GM21737 (cell line): ENCODE results near the gene RAD51B.

Experiments used
- ATAC-seq: cut with Tn5 transposase; IDR thresholded peaks from one replicate; pipeline ENCODE4 v1.9.1; 2021; ENCODE audit warnings: mild to moderate bottlenecking, moderate library complexity; ENCODE audit not compliant: unreplicated experiment

Gene RAD51B

DNA sequence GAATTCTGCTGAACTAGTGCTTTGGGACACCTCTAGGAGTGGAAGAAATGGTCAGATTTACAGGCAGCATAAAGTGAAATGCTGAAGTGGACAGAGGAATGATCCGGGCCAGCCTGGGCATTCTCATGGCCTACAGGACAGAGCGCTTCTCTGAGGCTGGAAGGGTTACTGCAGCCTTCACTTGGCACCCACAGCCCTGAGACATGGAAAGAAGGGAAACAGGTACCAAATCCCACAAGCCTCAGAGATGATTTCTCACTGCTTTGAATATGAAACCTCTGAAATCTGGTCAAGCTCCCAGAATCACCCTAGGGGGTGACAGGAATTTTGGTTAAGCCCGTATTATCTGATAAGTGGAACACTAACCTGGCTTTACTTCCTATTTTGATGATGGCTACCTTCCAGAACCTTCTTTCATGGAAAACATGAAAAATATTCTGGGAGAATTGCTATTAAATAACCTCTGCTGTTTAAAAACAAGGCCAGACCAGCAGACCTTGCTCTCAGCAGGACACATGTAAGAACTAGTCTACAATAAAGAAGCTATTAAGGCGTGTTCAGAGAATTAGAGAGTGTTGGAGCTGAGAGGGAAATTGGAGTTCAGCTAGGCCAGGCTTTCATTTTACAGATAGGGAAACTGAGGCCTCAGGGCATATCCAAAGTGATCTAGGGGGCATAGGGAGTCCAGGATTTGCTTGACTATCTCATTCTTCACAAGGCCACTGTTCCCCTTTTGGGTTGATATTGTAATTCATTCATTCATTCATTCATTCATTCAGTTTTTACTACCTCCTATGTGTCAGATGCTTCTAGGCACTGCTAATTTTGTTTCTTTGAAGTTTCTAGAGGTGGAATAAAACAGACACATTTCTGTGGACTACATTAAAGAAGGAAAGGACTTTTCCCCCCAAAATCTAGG is 691.8 kb downstream of the RAD51B start:
- ATAC-seq, result no peak

DNA sequence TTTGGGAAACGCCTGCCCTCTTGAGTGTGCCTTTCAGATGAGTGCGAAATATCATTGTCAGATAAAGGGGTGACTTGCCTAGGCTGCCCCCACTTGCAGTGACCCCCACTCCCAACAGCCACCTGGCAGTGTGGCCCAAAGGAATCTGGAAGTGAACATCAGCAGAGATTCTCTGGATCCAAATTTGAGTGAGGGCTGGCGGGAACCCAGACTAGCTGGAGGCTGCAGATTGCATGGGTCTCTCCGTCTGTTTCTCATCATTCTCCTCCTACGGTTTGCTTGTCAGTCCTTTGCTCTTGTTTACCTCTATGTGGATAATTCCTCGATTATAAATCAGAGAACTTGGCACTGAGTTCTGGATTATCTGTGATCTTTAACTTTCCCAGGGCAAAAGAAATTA is 692.5 kb downstream of the RAD51B start:
- ATAC-seq, result no peak

DNA sequence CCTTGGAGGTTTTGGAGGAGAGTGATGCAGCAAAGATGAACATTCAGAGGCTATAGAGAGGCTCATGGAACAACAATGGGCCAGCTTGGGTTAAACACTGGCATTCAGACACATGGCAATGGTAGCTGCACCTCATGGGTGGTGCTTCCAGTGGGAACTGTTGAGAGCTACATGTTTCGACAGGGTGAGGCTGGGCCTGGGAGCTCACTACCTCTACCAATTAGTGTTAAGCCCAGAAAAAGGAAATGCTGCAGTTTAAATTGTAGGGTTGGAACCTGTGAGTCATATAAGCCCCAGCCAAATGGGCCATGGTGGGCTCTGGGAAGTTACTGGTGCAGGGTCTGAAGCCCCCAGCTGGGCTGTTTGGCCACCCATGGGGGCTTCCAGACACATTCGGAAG is 693.6 kb downstream of the RAD51B start:
- ATAC-seq, result no peak

DNA sequence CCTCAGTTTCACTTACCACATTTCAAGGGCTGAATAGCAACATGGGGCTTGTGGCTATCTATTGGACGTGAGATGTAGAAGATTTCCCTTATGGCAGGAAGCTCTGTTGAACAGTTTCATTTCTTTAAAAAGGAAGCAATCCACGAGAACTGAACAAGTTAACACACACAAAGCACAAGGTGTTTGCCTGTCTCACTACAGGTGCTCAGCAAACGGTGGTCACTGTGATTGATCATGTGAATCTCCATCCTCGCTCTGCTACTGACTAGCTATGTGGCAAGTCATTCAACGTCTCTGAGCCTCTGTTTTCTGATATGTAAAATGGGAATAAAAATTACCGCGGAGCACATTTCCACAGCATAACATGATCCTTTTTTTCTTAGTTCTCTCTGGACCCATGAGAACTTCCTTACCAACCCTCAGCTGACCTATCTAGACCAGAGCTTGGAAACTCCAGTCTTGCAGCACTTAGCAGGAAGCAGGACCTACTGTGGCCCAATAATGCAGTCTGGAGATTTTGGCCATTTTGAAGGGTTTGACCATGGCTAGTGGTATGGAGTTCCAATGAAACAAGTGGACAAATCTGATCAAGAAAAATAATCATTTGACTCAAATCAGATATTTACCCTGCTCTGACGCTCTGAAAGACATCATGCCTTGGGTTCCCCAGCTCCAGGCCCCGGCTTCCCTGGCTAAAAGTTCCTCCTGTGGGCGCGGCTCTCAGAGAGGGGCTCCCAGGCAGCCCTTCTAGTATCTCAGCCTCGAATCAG is 694.4 kb downstream of the RAD51B start:
- ATAC-seq, result peak; percentile 63

DNA sequence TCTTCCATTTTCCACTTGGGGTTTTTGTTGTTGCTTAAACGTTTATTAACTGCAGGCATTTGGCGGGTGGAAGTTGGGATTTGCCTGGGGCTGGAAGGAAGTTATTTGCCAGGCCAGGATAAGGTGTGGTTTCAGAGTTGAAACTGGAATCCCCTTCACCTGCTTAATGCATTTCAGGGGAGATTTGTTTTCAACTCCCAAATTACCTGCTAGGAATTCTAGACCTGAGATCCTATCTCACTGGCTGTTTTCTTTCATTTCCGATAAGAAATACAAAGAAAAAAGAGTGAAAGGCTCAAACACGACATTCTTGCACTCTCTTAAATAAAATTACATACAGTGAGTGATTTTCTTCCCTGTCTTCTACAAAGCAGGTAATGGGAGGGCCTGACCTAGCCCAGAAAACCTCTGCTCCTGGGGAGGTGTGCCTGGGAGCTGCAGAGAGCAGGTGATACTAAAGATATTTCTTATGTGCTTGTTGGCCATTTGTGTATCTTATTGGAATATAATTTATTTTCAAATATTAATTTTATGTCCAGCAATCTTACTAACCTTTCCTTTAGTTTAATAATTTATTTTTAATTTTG is 695.1 kb downstream of the RAD51B start:
- no peak for ATAC-seq

DNA sequence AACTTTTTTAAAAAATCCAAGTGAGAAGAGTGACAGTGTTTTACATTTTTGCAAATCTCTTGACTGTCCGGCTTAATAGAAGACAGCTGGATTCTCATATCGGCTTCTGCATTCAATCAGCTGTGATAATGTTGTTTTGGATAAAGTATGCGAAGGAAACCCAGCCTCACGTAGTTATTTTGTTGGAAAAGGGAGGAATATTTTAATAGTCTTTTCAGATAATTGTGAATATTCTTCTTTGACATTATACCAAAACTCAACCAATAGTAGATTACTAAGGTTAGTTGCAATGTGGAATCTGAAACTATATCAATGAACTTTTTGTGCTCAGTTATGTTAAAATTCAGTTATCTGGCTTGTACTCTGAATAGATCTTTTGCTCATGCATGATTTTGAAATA is 696.8 kb downstream of the RAD51B start:
- no peak for ATAC-seq

DNA sequence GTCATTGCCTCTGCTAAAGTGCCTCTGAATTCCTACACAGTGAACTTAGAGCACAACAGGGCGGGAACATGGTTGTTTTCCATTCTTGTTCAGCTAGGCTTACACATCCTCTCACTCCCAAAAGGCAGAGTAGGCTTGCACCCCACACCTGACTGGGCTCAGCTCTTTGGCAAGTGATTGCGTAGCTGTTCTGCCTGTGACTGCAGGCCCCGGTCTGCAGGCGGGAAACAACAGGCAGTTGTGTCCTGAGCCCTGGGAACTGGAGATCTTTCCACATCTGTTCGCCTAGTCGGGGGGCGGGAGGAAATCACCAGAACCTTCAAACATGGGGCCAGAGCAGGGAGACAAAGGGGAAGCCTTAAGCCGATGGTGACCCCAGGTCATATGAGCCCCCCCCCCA is 698.6 kb downstream of the RAD51B start:
- no peak for ATAC-seq

DNA sequence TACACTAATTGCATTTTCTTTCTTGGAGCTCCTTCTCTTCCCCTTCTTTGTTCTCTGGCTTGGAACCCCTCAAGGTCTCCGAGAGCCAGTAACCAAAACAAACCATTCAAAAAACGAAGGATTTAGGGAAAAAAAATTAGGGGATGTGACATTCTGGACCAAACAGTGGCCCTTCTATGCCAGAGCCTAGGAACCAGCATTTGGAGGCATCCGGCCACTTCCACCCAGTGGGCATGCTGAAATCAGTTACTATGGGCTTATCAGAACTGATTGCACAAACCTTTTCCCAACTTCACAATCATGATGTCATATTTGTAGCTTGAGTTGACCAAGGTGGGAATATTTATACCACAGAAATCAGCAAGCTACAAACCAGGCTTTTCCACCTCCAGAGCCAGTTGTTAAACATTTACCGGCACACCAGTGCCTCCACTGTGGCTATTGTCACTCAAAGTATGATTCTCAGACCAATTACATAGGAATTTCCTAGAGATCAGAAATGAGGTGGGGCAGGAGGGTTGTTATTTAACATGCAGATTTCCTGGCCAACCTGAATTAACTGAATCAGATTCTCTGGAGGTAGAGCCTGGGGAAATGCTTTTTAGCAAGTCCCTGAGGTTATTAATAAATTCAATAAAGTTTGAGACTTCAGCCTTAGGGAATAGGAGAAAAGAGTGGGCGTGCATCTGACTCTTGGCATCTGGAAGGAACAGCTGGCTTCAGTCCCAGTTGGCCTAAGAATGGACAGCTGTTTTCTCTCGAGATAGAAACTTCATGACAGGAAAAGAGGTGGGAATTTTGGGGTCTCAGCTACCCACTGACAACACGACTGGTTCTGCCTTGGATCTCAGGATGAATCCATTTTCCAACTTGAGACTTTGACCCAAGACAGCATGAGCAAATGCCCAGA is 699.4 kb downstream of the RAD51B start:
- ATAC-seq, result no peak

DNA sequence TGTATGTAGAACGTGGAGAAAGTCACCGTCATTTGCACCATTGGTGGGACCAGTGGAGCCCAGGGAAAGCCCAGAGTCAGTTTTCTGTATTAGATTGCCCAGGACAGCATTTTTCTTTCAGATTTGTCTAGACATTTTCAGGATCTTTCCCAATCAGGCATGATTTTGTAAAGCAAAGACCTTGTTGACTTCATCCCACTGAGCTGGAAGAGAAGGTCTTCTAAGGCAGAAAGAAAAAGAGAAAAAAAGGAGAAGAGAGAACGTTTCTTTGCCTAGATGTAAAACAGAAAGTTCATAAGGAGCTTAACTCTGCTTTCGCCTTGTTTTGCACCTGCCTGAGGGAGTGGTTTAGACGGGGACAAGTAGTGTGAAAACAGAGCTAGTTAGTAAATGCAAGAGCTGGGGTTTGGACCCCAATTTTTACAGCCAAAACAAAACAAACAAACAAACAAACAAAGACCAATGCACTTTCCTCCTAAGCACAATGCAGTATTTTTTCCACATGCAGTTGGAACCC is 700.1 kb downstream of the RAD51B start:
- ATAC-seq, result no peak

DNA sequence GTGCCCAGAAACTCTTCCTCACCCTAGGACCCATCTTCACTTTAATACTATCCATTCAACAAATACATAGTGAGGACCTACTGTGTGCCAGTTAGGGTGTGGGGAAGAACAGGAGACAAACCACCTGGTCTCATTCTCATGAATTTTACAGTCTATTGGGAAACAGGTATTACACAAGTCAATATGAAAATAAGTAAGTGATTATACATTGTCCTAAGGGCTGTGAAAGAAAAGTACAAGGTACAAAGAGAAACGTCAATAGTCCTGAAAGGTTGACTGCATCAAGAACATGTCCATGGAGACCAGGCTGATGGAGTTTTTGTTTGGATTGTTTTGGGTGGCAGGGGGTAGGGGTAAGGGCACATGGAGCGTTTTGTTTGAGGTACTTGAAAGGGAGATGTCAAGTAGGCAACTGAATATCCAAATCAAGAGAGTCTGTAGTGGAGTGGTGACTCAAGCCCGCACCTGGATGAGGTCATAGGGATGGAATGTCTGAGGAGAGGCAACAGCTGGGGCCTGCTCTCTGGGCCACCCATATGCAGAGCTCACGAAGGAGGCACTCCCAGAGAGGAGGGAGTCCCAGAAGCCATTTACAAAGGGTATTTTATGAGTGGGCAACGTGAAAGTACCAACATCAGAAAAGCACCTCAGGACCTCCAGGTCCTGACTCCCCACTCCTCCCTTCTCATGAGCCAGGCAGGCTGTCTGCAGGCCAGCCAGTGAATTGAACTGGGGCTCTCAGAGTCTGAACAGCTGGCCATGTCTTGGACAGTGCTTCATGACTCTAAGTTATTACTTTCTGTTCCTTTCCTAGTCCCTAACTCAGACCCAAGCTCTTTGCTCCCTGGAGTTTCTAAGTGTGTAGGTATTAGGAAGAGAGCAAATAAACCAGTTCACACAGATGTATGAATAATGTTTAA is 701.3 kb downstream of the RAD51B start:
- ATAC-seq, result no peak

DNA sequence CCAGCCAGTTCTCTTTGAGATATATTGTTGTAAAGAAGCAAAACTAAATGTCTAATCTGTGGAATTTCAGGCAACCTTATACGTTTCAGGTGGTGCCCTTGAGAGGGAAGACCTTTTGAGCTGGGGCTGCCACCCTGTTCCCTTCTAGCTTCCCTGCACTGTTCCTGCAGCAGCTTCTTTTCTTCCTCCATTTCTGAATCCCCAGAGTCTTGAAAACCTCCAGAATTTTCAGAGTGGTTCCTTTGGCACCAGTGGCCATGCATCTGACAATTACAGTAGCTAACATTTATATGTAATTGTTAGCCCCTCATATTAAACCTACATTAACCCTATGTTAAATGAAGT is 702.0 kb downstream of the RAD51B start:
- ATAC-seq, result no peak

DNA sequence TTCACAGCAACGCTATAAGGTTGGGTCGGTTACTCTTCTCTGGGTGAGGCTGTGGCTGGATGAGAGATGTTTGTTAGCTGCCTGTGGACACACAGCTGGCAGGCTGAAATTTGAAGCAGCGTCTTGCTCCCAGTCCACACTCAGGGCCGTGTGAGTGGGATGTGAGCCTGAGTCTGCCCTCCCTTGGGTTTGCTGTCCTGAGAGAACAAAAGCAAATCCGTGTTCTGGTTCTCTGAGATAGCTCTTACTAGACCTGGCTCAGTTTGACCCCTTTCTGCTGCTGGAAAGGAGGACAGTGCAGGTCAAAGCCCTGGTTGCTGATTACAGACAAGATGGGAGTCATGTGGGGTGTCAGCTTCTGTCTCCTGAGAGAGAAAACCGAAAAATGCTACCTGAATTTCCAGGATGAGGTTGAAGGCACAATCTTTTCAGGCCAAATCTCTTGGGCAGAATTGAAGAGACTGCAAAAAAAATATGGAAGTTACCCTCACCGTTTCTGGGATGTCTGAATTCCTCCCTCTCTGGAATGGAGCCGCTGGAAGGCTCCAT is 702.5 kb downstream of the RAD51B start:
- ATAC-seq, result no peak

DNA sequence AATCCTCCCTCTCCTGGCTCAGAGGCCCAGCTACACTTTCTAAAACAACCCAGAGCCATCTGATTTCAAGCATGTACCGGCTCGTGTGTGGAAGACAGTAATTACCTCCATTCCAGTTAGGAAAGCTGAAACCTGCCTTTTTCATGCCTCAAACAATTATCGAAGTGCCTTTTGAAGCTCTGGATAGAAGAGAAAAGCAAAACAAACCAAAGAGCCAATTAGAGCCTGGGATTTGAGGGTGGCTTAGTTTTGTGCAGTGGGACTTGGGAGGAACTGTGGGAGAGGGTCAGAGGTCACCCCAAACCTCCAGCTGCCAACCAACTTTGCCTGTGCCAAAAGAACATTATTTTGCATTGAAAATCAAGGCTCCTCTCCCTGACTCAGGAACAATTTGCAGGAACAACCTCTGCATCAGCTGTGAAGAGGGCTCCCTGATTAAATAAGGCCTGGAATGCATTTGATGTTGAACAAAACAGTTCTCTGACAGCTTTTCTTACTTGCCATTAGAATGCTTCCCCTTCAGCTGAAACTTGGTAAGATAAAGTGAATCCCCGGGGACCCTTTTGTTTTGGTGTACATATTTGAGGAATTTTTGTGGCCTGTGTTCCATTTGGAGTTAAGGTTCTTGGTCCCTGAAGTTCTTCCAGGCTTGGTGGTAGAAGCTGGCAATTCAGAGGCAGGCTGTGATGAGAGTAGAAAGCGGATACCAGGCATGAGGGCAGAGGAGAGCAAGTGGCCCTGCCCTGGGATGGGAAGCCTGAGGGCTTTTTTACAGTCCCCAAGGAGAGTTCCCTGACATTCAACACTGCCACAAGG is 703.1 kb downstream of the RAD51B start:
- ATAC-seq, result no peak

DNA sequence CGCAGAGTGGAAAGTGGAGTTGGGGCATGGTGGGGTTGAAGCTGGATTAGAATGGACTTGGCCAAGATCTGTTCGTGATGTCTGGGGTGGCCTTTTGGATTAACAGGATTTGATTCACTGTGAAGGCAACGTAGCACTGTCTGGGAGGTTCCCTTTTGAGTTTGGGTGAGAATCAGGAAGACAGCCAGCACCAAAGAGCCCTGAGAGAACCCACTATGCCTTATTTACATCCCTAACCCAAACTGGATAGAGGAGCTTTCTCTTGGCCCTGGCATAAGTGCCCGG is 703.7 kb downstream of the RAD51B start:
- ATAC-seq, result no peak

DNA sequence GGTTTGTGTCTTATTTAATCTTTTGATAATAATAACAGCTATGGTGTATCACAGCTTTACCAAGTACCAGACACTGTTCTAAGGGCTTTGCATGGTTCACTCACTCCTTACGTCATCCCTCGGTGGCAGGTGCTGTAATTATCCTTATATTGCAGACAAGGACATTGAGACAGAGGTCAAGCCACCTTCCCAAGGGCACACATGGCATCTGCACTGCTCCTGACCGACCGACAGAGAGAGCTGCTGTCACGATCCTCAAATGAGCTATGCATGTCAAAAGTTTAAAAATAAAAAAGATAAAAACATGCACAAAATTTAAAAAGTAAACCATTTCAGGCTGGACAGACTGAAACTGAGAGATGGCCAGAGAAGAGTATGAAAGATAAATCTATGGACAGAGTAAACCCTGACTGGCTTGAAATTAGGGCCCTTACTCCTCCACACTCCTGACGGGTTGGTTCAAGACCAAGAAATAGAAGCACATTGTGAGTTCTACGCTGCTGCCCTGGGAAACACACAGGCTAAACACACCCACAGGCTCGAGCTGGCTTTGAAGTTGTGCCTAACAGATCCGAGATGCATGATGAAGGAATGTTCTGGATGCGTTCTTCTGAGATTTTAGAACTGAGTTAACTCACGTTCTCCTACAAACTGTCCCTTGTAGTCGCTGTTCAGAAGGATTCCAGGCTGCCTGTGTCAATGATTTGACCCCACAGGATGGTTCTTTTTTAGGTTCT is 704.6 kb downstream of the RAD51B start:
- no peak for ATAC-seq

DNA sequence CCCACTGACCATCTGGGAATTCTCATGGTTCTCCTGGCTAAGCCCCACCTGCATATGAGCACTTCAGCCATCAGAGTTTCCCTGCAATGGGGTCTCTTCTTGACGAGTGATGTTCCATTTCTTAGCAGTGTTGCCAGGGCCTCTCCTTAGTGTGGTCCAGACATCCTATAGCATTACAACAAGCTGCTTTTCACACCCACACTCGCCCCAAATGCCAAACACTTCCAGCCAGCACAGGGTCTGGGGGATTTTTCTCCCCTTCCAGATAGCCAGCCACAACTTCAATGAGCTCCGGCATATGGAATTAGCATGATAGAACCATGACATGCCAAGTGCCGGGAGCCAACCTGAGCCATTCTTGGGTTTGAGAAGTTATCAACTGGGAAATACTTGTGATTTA is 705.9 kb downstream of the RAD51B start:
- ATAC-seq, result no peak

DNA sequence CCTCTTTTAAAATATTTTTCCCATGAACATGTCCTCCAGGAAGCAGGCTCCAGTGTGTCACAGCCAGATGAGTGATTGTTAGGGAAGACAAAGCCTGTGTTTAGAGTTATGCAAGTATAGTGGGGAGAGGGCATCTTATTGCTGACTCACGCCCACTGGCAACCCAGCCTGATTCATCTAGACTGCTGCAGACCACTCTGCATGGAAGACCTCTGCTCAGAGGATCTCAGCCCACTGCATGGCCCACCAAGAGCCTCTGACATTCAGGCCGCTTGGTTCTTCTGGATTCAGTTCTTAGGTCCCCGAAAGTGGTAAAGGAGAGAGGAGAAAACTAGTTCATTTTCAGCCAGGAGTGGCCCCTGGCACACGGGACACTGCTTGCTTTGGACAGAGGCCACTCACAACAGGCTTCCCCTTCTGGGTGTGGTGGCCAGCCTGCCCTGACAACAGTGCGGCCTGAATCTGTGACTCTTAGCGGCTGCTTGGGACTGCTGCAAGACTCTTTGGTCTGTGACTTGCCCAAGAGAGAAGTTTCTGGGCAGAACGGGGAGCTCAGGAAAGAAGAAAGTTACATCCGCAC is 707.0 kb downstream of the RAD51B start:
- no peak for ATAC-seq
